Liver (tissue), 9 donors: ENCODE results near the gene USP31. TPM values are rescaled to one million over a fixed set of nuclear protein-coding genes. Genes with fewer than 3 reads are reported as not detected.

ENCODE experiments used
- DNase-seq: peaks from one replicate; pipeline ENCODE4 v3.0.0-alpha.2; 2017; ENCODE audit warnings: low spot score
- H3K27ac ChIP-seq, 2 donors: one replicate each; pipeline ENCODE4 v1.7.0; 2013; ENCODE audit warnings: inconsistent platforms in 2 of 2, low read length in 2 of 2, control low read depth in 1 of 2, low read depth in 1 of 2, mild to moderate bottlenecking in 1 of 2
- H3K27me3 ChIP-seq, 4 donors: one replicate each; pipeline versions ENCODE4 v1.6.1 to v1.7.0; 2013; ENCODE audit warnings: low read length in 3 of 4, inconsistent platforms in 1 of 4, mild to moderate bottlenecking in 1 of 4, moderate library complexity in 1 of 4; ENCODE audit not compliant: control insufficient read depth in 4 of 4, insufficient read depth in 4 of 4
- H3K36me3 ChIP-seq, 4 donors: one replicate each; pipeline versions ENCODE4 v1.6.1 to v1.7.0; 2013; ENCODE audit warnings: low read length in 3 of 4, mild to moderate bottlenecking in 3 of 4, low read depth in 1 of 4, moderate library complexity in 1 of 4; ENCODE audit not compliant: control insufficient read depth in 4 of 4, insufficient read depth in 3 of 4
- H3K4me1 ChIP-seq, 4 donors: one replicate each; pipeline versions ENCODE4 v1.6.1 to v1.7.0; 2013; ENCODE audit warnings: low read length in 3 of 4, mild to moderate bottlenecking in 3 of 4, moderate library complexity in 1 of 4; ENCODE audit not compliant: control insufficient read depth in 4 of 4, insufficient read depth in 4 of 4
- H3K4me3 ChIP-seq, 3 donors: one replicate each; pipeline versions ENCODE4 v1.6.1 to v1.7.0; 2013; ENCODE audit warnings: low read length in 3 of 3, control low read depth in 1 of 3, low read depth in 1 of 3, mild to moderate bottlenecking in 1 of 3
- H3K9ac ChIP-seq, 2 donors: one replicate each; pipeline ENCODE4 v1.7.0; 2013; ENCODE audit warnings: low read length in 2 of 2, mild to moderate bottlenecking in 2 of 2, moderate library complexity in 2 of 2, control low read depth in 1 of 2, low read depth in 1 of 2
- H3K9me3 ChIP-seq, 4 donors: one replicate each; pipeline versions ENCODE4 v1.6.1 to v1.7.0; 2013; ENCODE audit warnings: low read length in 3 of 4; ENCODE audit not compliant: control insufficient read depth in 4 of 4
- ATF3 ChIP-seq: IDR thresholded peaks from 2 replicates; pipeline ENCODE4 v1.6.1; 2016; ENCODE audit warnings: antibody characterized with exemption
- CTCF ChIP-seq: fragments of 150-350 bp; IDR thresholded peaks from 2 replicates; pipeline ENCODE4 v1.5.1; 2017; ENCODE audit warnings: improper control_type of control experiment, low read depth, low read length; ENCODE audit not compliant: missing input control
- EGR1 ChIP-seq, 2 donors: IDR thresholded peaks; 2 replicates each; pipeline ENCODE4 v1.6.1; 2016 to 2018; ENCODE audit warnings: antibody characterized with exemption in 2 of 2, low read depth in 2 of 2
- FOXA2 ChIP-seq: IDR thresholded peaks from 2 replicates; pipeline ENCODE4 v1.6.1; 2016; ENCODE audit warnings: antibody characterized with exemption
- GABPA ChIP-seq, 2 donors: IDR thresholded peaks in 1 of 2; conservative IDR thresholded peaks in 1 of 2; 2 replicates each; pipeline ENCODE4 v1.6.1; 2016; ENCODE audit warnings: antibody characterized with exemption in 2 of 2, mild to moderate bottlenecking in 1 of 2, moderate library complexity in 1 of 2
- JUND ChIP-seq, 2 donors: IDR thresholded peaks; 2 replicates each; pipeline ENCODE4 v1.6.1; 2016; ENCODE audit warnings: antibody characterized with exemption in 2 of 2
- MAX ChIP-seq: IDR thresholded peaks from 2 replicates; pipeline ENCODE4 v1.6.1; 2016; ENCODE audit warnings: antibody characterized with exemption
- NR2F2 ChIP-seq: IDR thresholded peaks from 2 replicates; pipeline ENCODE4 v1.6.1; 2016; ENCODE audit warnings: antibody characterized with exemption
- RAD21 ChIP-seq, 2 donors: IDR thresholded peaks; 2 replicates each; pipeline ENCODE4 v1.6.1; 2016; ENCODE audit warnings: antibody characterized with exemption in 2 of 2, mild to moderate bottlenecking in 2 of 2
- REST ChIP-seq: IDR thresholded peaks from 2 replicates; pipeline ENCODE4 v1.6.1; 2016; ENCODE audit warnings: antibody characterized with exemption, mild to moderate bottlenecking
- RXRA ChIP-seq, 2 donors: IDR thresholded peaks; 2 replicates each; pipeline ENCODE4 v1.6.1; 2017 to 2018; ENCODE audit warnings: antibody characterized with exemption in 2 of 2, mild to moderate bottlenecking in 1 of 2
- SP1 ChIP-seq: IDR thresholded peaks from 2 replicates; pipeline ENCODE4 v1.6.1; 2018; ENCODE audit warnings: antibody characterized with exemption, mild to moderate bottlenecking
- TAF1 ChIP-seq: conservative IDR thresholded peaks from 2 replicates; pipeline ENCODE4 v1.6.1; 2016; ENCODE audit warnings: antibody characterized with exemption, mild to moderate bottlenecking
- ZBTB33 ChIP-seq: IDR thresholded peaks from 2 replicates; pipeline ENCODE4 v1.6.1; 2016; ENCODE audit warnings: antibody characterized with exemption
- WGBS: extraction: QIAGEN DNeasy Blood & Tissue Kit; methylation state at CpG from one replicate; pipeline ENCODE4 v1.1.7; 2013; 5-methylcytosine and 5-hydroxymethylcytosine counted together
- polyA plus RNA-seq, 2 donors: library from polyadenylated mRNA; stranded (reverse) in 1 of 2; unstranded in 1 of 2; fragments of 200-250 nt in 1 of 2; fragments of >200 nt in 1 of 2; fragmentation: Nextera tagmentation in 1 of 2; extraction: Ambion mirVana in 1 of 2; gene quantifications; one replicate each; pipeline versions ENCODE4 v1.2.1 to v1.2.3, GENCODE V29; 2013 to 2015
- total RNA-seq, 2 donors: library from RNA; depleted of rRNA; stranded (reverse); fragments of >200 nt; gene quantifications; one replicate each; pipeline ENCODE4 v1.2.3, GENCODE V29; 2014
- donor health status: healthy.
- donor health status: healthy.
- donor health status: healthy.
- donor health status: healthy.
- donor health status: healthy.

Gene USP31
- total and polyA plus RNA-seq, 4 donors = 2.4 to 16.4 (median 3.8) TPM

GRCh38 chr16:23057013-23057596, 92.1 kb downstream of the USP31 start:
- WGBS = 86% methylated on average over 1 of the region's 1 CpG
- Histone ChIP-seq H3K9ac (no peak overlapping the region), H3K4me1 (peaks cover 0 to 3% (median 1%) of the 10 kb centered on the region in 4 donors)

GRCh38 chr16:23055481-23055880, 93.8 kb downstream of the USP31 start:
- Histone ChIP-seq H3K4me1 (peaks cover 0 to 1% (median under 1%) of the 10 kb centered on the region in 4 donors), H3K36me3 (no peaks in the 10 kb centered on the region), H3K9me3 (no peaks in the 10 kb centered on the region), H3K27me3 (peaks cover 0 to 2% (median 0%) of the 10 kb centered on the region in 4 donors), H3K4me3 (no peak overlapping the region), H3K27ac (no peak overlapping the region), H3K9ac (no peak overlapping the region)
- 86% methylated on average over 3 of the region's 3 CpGs for WGBS
- DNase-seq = no peak
- TF ChIP-seq FOXA2 = no peak
- no peak for TF ChIP-seq ZBTB33
- no peak for TF ChIP-seq NR2F2
- no peak for TF ChIP-seq SP1
- TF ChIP-seq JUND (IDR thresholded peaks at IDR 0.05) = no peak
- TF ChIP-seq TAF1 = no peak
- no peak for TF ChIP-seq RXRA (IDR thresholded peaks at IDR 0.05)
- TF ChIP-seq RAD21 (IDR thresholded peaks at IDR 0.05) = no peak
- no peak for TF ChIP-seq GABPA (IDR thresholded peaks at IDR 0.05 in 1 of 2, conservative IDR thresholded peaks at IDR 0.05 in 1 of 2)
- no peak for TF ChIP-seq EGR1 (IDR thresholded peaks at IDR 0.05; ENCODE audit: low read depth in 2 of 2)
- no peak for TF ChIP-seq ATF3
- no peak for TF ChIP-seq REST
- TF ChIP-seq MAX = no peak

More at GRCh38 chr16:23057013-23057596, 92.1 kb downstream of the USP31 start:
- H3K4me3 ChIP-seq = no peak overlapping the region
- no peaks in the 10 kb centered on the region for H3K36me3 ChIP-seq
- no peaks in the 10 kb centered on the region for H3K9me3 ChIP-seq
- H3K27me3 ChIP-seq = peaks cover 0 to 2% (median 0%) of the 10 kb centered on the region in 4 donors
- DNase-seq = no peak
- no peak for TF ChIP-seq GABPA (IDR thresholded peaks at IDR 0.05 in 1 of 2, conservative IDR thresholded peaks at IDR 0.05 in 1 of 2)
- TF ChIP-seq CTCF = no peak
- TF ChIP-seq ATF3 = no peak
- TF ChIP-seq ZBTB33 = no peak
- TF ChIP-seq RXRA (IDR thresholded peaks at IDR 0.05) = no peak
- TF ChIP-seq RAD21 (IDR thresholded peaks at IDR 0.05) = no peak
- no peak overlapping the region for H3K27ac ChIP-seq
